ENCODE data around the gene GGT7.

GRCh38 chr20:34848597-34848996, 24.1 kb downstream of the GGT7 start:
- no peak for TF ChIP-seq CTCF (IDR thresholded peaks at IDR 0.05; ENCODE audit: low read depth, low read length)
- no peak for TF ChIP-seq POLR2A (IDR thresholded peaks at IDR 0.05; ENCODE audit: extremely low read depth, insufficient read length)
- TF ChIP-seq MAX (IDR thresholded peaks at IDR 0.05; ENCODE audit: low read depth, low read length): no peak
- TF ChIP-seq MYC (IDR thresholded peaks at IDR 0.05; ENCODE audit: low read depth, low read length): no peak

Measured in NB4 (cell line).